GM19023 (cell line): ENCODE data around the gene ALKBH2.
"Not testable (repeated sequence)": the region's sequence is repeated elsewhere in the genome, so short reads cannot be mapped to it uniquely, and the experiment has no call there.

Experiments
- ATAC-seq: cut with Tn5 transposase; IDR thresholded peaks from one replicate; pipeline ENCODE4 v1.9.1; 2021; ENCODE audit warnings: mild to moderate bottlenecking, moderate library complexity; ENCODE audit not compliant: unreplicated experiment

Gene ALKBH2

DNA sequence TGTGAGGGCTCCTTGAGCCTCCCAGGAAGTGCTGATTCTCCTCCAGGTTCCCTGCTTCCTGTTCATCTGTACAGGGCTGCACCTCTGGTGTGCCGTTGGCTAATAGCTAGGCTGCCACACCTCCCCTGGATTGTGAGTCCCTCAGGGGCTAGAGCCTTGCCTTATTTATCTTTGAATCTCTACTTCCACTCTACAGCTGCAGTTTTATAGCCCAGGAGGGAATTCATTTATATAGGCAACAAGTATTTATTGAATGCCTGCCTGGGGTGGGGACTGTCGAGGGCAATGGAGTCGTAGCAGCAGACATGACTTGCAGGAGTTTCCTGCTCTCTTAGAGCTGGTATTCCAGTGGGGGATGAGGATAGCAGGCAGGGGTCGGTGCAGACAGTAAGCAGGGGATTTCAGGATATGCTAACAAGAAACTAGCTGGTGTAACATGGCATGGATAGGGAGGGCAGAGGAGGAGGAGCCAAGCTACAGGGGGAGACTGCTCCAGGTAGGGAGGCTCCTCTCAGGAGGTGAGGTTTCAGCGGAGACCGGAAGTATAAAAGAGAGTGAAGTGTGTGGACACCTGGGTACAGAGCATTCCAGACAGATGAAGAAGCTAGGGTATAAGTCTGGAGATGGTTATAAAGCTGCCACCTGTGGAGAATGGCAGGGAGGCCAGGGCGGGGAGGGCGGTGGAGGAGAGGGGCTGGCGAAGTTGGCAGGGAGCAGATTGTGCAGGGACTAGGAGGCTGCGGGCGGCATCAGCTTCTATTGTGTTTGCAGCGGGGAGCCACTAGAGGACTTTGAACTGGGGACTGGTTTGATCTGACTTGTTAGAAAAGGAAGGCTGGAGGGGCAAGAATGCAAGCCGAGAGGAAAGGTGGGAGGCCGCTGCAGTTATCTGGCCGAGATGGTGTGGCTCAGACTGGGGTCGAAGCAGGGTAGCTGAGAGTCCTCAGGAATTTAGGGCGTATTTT lies 23.7 kb downstream of the ALKBH2 start:
- ATAC-seq: no peak

GRCh38 chr12:109065853-109066193 lies 27.4 kb downstream of the ALKBH2 start:
- no peak for ATAC-seq

DNA sequence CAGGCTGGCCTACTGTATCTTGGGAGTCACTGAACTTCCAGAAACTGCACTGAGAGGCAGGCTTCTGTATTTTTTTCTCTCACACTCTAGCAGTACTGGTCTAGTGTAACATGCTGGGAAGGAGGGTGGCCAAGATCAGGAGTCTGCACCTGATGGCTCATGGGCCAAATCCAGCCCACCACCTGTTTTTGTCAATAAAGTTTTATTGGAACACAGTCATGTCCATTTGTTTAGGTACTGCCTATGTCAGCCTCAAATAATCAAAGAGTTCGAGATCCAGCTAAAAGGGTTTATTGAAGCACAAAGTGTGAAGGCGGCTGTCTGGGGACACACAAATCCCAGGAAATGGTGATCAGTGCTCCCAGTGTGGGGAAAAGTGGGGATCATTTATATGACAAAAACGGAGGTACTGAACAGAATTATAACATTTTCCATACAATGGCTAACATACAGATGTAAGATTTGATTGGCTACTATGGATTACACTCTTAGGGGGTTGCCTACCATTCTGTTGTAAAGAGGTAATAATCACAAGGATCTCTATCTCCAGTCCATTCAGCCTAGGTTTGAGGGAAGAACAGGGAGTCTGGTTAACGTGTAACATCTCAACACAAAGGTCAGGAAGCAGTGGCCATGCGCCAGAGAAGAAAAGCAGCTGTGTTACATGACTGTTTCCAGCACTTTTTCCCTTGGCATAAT lies 28.0 kb downstream of the ALKBH2 start:
- no peak for ATAC-seq

DNA sequence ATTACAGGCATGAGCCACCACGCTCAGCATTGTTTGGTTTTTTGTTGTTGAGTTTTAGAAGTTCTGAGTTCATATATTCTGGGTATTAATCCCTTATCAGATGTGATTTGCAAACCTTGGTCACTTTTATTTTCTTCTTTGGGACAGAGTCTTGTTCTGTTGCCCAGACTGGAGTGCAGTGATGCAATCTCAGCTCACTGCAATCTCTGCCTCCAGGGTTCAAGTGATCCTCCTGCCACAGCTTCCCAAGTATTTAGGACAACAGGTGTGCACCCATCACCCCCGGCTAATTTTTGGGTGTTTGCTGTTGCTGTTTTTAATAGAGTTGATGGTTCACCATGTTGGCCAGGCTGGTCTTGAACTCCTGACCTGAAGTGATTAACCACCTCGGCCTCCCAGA lies 29.1 kb downstream of the ALKBH2 start:
- ATAC-seq: no peak

DNA sequence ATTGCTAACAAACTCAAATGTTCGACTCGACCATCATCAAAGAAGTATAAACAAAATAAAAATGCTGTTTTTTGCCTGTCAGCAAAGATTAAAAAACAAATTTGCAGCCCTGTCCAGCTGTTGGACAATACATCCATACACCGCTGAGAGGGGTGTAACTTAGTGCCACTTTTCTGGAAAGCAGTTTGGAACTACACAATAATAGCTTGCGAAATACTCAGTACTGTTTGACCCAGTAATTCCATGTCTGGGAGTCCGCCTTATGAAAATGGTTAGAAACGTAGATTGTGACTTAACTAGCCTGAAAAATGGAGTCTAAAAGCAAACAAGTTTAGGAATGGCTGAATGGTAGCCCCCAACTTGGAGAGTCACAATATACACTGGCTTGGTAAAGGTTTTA lies 34.5 kb downstream of the ALKBH2 start:
- ATAC-seq: no peak

DNA sequence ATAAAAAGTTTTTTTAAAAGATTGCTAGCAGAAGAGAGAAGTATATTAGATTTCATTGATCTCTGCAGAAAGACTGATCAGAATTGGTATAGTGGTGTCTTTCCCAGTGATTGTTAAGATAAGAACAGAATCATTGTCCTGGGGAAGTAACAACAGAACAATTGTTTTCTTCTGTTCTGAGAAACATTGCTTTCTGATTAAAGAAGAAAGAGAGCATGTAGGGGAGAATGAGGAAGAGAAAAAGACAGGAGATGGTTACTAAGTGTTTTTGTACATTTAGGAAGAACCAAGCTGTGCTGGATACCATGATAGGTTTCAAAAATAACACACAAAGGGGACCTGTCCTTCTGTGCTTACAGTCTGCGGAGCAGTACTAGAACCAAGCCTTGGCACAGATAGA lies 35.9 kb downstream of the ALKBH2 start:
- no peak for ATAC-seq

DNA sequence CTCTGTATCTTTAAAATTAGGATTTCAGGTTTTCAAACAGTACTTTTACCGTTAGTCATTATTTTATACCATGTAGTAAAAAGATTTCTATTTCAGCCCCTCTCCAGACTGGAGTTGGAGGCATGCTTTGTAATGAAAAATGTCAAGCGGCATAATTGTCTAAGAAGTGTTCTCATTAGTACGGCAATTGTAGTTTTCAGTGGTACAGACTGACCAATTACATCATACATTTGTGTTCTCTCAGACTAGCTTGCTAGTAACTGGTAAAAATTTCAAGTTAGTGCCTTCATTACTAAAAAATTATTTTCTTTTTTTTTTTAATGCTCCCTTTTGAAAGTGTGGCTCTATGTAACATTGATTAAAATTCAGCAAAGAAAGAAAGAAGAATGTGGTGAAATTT lies 36.4 kb downstream of the ALKBH2 start:
- ATAC-seq: no peak

DNA sequence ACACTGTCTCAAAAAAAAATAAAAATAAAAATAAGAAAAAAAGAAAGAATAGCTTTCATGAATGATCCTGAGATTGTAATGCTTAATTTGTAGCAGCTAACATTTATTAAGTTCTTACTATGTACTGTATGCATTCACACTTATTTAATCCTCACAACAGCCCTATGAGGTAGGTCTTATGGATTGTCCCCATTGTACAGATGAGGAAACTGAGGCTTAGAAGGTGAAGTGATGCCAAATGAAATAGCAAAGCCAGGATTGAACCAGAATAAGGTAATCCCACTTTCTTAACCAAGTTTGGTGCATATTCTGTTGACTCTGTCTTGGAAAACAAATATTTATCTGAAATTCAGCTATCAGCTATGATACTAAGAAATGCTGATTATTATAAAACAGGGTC lies 38.8 kb downstream of the ALKBH2 start:
- ATAC-seq: no peak

GRCh38 chr12:109054124-109054513 lies 39.2 kb downstream of the ALKBH2 start:
- ATAC-seq: not testable (repeated sequence)

- no peak for ATAC-seq
These were observed 39.7 kb downstream of the ALKBH2 start for GRCh38 chr12:109053382-109054123.

- ATAC-seq: peak; percentile 76
These were observed 40.6 kb downstream of the ALKBH2 start, which contains the start of gene USP30 for GRCh38 chr12:109052414-109053323. TSS of gene USP30 (plus strand) at chr12:109052576. CDS start at chr12:109052679, 103 bp downstream.

DNA sequence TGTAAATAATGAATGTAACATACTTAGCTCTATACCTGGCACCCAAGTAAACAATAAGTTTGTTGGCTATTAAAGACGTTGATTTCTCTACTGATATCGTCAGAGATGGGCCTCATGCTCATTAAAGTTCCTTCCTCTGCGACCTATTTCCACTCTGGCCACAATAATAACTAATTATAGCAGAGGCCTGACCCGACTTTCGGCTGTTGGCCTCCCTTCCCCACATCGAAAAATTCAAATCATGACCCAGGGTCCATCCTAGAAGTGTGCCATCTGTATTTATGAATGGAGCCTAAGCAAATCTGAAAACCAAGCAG lies 41.2 kb downstream of the ALKBH2 start:
- no peak for ATAC-seq

- ATAC-seq: not testable (repeated sequence)
These were observed 43.5 kb downstream of the ALKBH2 start for GRCh38 chr12:109049794-109050193.

DNA sequence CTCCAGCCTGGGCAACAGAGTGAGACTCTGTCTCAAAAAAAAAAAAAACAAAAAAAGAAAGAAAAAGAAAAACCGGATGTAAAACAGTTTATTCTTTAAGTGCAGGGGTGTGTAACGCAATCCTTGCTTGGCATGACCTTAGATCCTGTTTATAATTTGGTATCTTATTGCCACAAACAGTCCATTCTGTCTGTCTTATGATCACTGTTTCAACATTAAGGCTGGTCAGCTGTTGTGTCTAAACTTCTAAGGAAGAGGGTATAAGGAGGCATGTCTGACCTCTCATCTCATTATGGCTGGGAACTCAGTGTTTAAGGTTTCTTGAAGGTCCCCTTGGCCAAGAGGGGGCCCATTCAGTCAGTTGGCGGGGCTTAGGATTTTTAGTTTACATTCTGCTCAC lies 44.6 kb downstream of the ALKBH2 start:
- not testable (repeated sequence) for ATAC-seq

DNA sequence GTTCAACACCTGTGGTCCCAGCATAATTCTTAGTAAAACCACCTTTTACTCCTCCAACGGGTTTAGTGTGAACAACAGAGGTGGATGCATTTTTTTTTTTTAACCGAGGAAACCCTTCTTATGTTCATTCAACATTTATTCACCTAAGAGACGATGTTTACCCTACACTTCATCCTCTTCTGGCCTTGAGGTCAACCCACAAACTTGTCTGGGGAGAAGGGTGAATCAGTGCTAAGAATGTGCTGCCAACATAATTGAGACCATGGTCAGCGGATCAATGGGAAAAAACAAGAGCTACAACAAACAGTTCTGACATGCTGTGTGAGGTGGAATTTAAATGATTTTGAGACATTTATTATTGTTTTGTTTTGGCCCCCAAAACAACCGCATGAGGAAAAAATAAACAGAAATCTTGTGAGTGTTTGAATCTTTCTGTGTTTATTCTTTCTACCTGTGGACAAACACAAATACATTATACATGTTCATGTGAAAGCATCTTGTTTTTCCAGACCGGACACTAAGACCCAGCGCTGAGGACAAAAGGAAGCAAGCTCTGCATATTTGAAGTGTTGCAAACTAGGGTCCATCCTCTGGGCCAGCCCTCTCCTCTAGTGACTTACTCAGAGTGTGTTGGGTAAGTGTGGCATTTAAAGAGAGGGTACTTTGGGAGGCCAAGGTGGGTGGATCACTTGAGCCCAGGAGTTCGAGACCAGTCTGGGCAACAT lies 46.0 kb downstream of the ALKBH2 start:
- ATAC-seq: no peak

DNA sequence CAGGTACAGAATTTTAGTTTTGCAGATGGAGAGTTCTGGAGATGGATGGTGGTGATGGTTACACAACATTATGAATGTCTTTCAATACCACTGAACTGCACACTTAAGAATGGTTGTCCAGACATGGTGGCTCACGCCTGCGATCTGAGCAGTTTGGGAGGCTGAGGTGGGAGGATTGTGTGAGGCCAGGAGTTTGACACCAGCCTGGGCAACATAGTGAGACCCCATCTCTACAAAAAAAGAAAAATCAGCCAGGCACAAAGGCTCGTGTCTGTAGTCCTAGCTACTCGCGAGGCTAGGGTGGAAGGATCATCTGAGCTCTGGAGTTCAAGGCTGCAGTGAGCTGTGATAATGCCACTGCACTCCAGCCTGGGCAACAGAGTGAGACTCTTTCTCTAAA lies 49.0 kb downstream of the ALKBH2 start:
- no peak for ATAC-seq
